WERI-Rb-1 (cell line): Measurements from ENCODE around the gene MCUR1.
"Not testable (repeated sequence)": the region's sequence is repeated elsewhere in the genome, so short reads cannot be mapped to it uniquely, and the experiment has no call there.

Experiments used
- DNase-seq: peaks from one replicate; pipeline ENCODE4 v3.0.0-alpha.2; 2020
- H3K27ac ChIP-seq: fragments of 250-450 bp; sonication (Bioruptor Pico); 2 replicates; pipeline ENCODE4 v1.5.1; 2020; ENCODE audit warnings: mild to moderate bottlenecking, moderate library complexity
- H3K27me3 ChIP-seq: fragments of 250-450 bp; sonication (Bioruptor Pico); 2 replicates; pipeline ENCODE4 v1.5.1; 2021; ENCODE audit warnings: mild to moderate bottlenecking, low read depth, moderate library complexity; ENCODE audit not compliant: insufficient read depth, severe bottlenecking
- H3K36me3 ChIP-seq: fragments of 250-450 bp; sonication (Bioruptor Pico); 2 replicates; pipeline ENCODE4 v1.5.1; 2020; ENCODE audit warnings: mild to moderate bottlenecking, moderate library complexity
- H3K4me3 ChIP-seq: 2 replicates; pipeline ENCODE4 v1.5.1; 2011; ENCODE audit warnings: low read depth, mild to moderate bottlenecking, control low read depth, low read length
- H3K9me3 ChIP-seq: fragments of 250-450 bp; sonication (Bioruptor Pico); 2 replicates; pipeline ENCODE4 v1.5.1; 2021; ENCODE audit warnings: mild to moderate bottlenecking, moderate library complexity; ENCODE audit not compliant: severe bottlenecking
- CTCF ChIP-seq: IDR thresholded peaks from 2 replicates; pipeline ENCODE4 v1.5.1; 2011; ENCODE audit warnings: low read depth, mild to moderate bottlenecking, control low read depth, inconsistent platforms, low read length

MCUR1 gene

GRCh38 chr6:13814176-13814937, at the start of gene MCUR1:
Gene MCUR1 (minus strand): TSS chr6:13814557. CDS start chr6:13814429, 128 bp downstream.
- Histone ChIP-seq H3K36me3 (peaks cover 13% of the 10 kb centered on the region), H3K4me3 (peak within 1 kb of the TSS; percentile 83), H3K9me3 (no peaks in the 10 kb centered on the region), H3K27ac (peak within 1 kb of the TSS; percentile 95), H3K27me3 (no peaks in the 10 kb centered on the region)
- DNase-seq = peak; percentile 96
- TF ChIP-seq CTCF = peak; percentile 68

GRCh38 chr6:13863699-13864155, 49.4 kb upstream of the MCUR1 start:
- no peaks in the 10 kb centered on the region for H3K36me3 ChIP-seq
- no peak overlapping the region for H3K4me3 ChIP-seq
- no peak for TF ChIP-seq CTCF
- H3K27me3 ChIP-seq = no peaks in the 10 kb centered on the region
- peak; percentile 3 for DNase-seq
- H3K9me3 ChIP-seq = no peaks in the 10 kb centered on the region
- H3K27ac ChIP-seq = no peak overlapping the region

- not testable (repeated sequence) for H3K4me3 ChIP-seq, H3K27me3 ChIP-seq, H3K36me3 ChIP-seq, H3K9me3 ChIP-seq, DNase-seq, H3K27ac ChIP-seq
Measured at GRCh38 chr6:13860556-13861185, 46.3 kb upstream of the MCUR1 start.

GRCh38 chr6:13859871-13860555, 45.7 kb upstream of the MCUR1 start:
- DNase-seq = peak; percentile 8
- TF ChIP-seq CTCF = no peak
- no peak overlapping the region for H3K27ac ChIP-seq
- H3K9me3 ChIP-seq = no peaks in the 10 kb centered on the region
- H3K36me3 ChIP-seq = no peaks in the 10 kb centered on the region
- no peaks in the 10 kb centered on the region for H3K27me3 ChIP-seq
- H3K4me3 ChIP-seq = no peak overlapping the region

- no peak for TF ChIP-seq CTCF
- no peaks in the 10 kb centered on the region for H3K9me3 ChIP-seq
Measured at GRCh38 chr6:13854716-13855250, 40.4 kb upstream of the MCUR1 start.

GRCh38 chr6:13853871-13854270, 39.5 kb upstream of the MCUR1 start:
- Histone ChIP-seq H3K27me3 (no peaks in the 10 kb centered on the region), H3K27ac (no peak overlapping the region), H3K4me3 (no peak overlapping the region), H3K9me3 (no peaks in the 10 kb centered on the region), H3K36me3 (no peaks in the 10 kb centered on the region)
- no peak for TF ChIP-seq CTCF
- DNase-seq = no peak

More at GRCh38 chr6:13854716-13855250, 40.4 kb upstream of the MCUR1 start:
- no peak overlapping the region for H3K4me3 ChIP-seq
- H3K27ac ChIP-seq = no peak overlapping the region
- H3K27me3 ChIP-seq = no peaks in the 10 kb centered on the region
- peak; percentile 3 for DNase-seq
- no peaks in the 10 kb centered on the region for H3K36me3 ChIP-seq
